H1 (cell line): ENCODE measurements around the gene PCDHB13. TPM values are rescaled to one million over a fixed set of nuclear protein-coding genes. Genes with fewer than 3 reads are reported as not detected.

Source experiments
- CTCF ChIA-PET: fragments of 300-600 bp; sonication (Branson Sonifier 250); formaldehyde crosslinking; loops from one replicate; lab custom pipeline; 2021; ENCODE audit not compliant: partially characterized antibody; lab: Charles Lee
- POLR2A ChIA-PET: fragments of 300-600 bp; sonication (Branson Sonifier 250); formaldehyde crosslinking; loops from one replicate; lab custom pipeline; 2021; ENCODE audit warnings: inconsistent platforms; ENCODE audit not compliant: partially characterized antibody; lab: Charles Lee
- DNase-seq, 2 experiments: peaks; one replicate each; pipeline versions ENCODE4 v3.0.0 to v3.0.0-alpha.2; 2010 to 2022; ENCODE audit warnings: low spot score in 2 of 2, low read depth in 1 of 2, mixed read lengths in 1 of 2
- FAIRE-seq: peaks from 2 replicates; lab custom pipeline; 2011; peaks lifted over from hg19 to GRCh38; lab: Jason Lieb, UNC
- H2AFZ ChIP-seq: 2 replicates; pipeline ENCODE4 v1.8.1; 2012; ENCODE audit warnings: low read length, inconsistent platforms
- H2AK5ac ChIP-seq: 2 replicates; pipeline ENCODE4 v1.6.1; 2013; ENCODE audit warnings: low read depth, low read length
- H2BK120ac ChIP-seq: replicated peaks from 2 replicates; pipeline ENCODE3; 2013; ENCODE audit warnings: low read depth, low read length, inconsistent platforms
- H2BK12ac ChIP-seq: 2 replicates; pipeline ENCODE4 v1.6.1; 2013; ENCODE audit warnings: low read depth, low read length
- H2BK15ac ChIP-seq: 2 replicates; pipeline ENCODE4 v1.6.1; 2013; ENCODE audit warnings: low read length
- H2BK20ac ChIP-seq: 2 replicates; pipeline ENCODE4 v1.6.1; 2013; ENCODE audit warnings: low read length
- H2BK5ac ChIP-seq: 2 replicates; pipeline ENCODE4 v1.6.1; 2013; ENCODE audit warnings: low read depth, low read length
- H3K14ac ChIP-seq: 2 replicates; pipeline ENCODE4 v1.6.1; 2013; ENCODE audit warnings: inconsistent platforms; ENCODE audit not compliant: insufficient read length
- H3K18ac ChIP-seq: 2 replicates; pipeline ENCODE4 v1.6.1; 2013; ENCODE audit warnings: low read length; ENCODE audit errors: extremely low read depth
- H3K23ac ChIP-seq: 2 replicates; pipeline ENCODE4 v1.6.1; 2013; ENCODE audit warnings: inconsistent platforms; ENCODE audit not compliant: insufficient read length
- H3K23me2 ChIP-seq: 2 replicates; pipeline ENCODE4 v1.6.1; 2013; ENCODE audit warnings: low read depth, low read length
- H3K27ac ChIP-seq: 2 replicates; pipeline ENCODE4 v1.6.1; 2011; ENCODE audit warnings: low read depth, low read length, inconsistent platforms
- H3K27me3 ChIP-seq, 4 experiments: replicated peaks in 1 of 4; 1 replicate in 1 of 4; 2 replicates in 3 of 4; pipeline versions ENCODE4 v1.6.1 to v1.8.1; 2011 to 2013; ENCODE audit warnings: low read length in 3 of 4, mild to moderate bottlenecking in 3 of 4, inconsistent platforms in 2 of 4, mixed read lengths in 2 of 4, moderate library complexity in 1 of 4; ENCODE audit not compliant: control insufficient read depth in 3 of 4, insufficient read depth in 3 of 4; ENCODE audit errors: extremely low read depth in 1 of 4
- H3K36me3 ChIP-seq, 4 experiments: 2 replicates each; pipeline versions ENCODE4 v1.6.1 to v1.8.1; 2011 to 2013; ENCODE audit warnings: mild to moderate bottlenecking in 4 of 4, low read length in 3 of 4, moderate library complexity in 2 of 4, control low read depth in 1 of 4, inconsistent platforms in 1 of 4; ENCODE audit not compliant: insufficient read depth in 4 of 4, control insufficient read depth in 2 of 4
- H3K4ac ChIP-seq: replicated peaks from 2 replicates; pipeline ENCODE3; 2013; ENCODE audit warnings: low read length, low read depth, mixed read lengths, inconsistent platforms; ENCODE audit not compliant: insufficient read length
- H3K4me1 ChIP-seq, 4 experiments: replicated peaks in 1 of 4; 1 replicate in 1 of 4; 2 replicates in 3 of 4; pipeline versions ENCODE4 v1.6.1 to v1.8.1; 2011 to 2013; ENCODE audit warnings: low read length in 3 of 4, inconsistent platforms in 2 of 4, mixed read lengths in 1 of 4; ENCODE audit not compliant: insufficient read depth in 4 of 4, control insufficient read depth in 3 of 4
- H3K4me2 ChIP-seq, 2 experiments: 2 replicates each; pipeline versions ENCODE4 v1.6.1 to v1.8.1; 2011 to 2013; ENCODE audit warnings: low read depth in 2 of 2, low read length in 2 of 2, control low read depth in 1 of 2, inconsistent platforms in 1 of 2, mild to moderate bottlenecking in 1 of 2; ENCODE audit not compliant: insufficient read depth in 1 of 2
- H3K4me3 ChIP-seq, 4 experiments: fragments of 200-600, 300-600 bp in 1 of 4; sonication (generic), shearing (Covaris generic), sonication (Bioruptor Twin) in 1 of 4; 2 replicates each; pipeline versions ENCODE4 v1.5.1 to v1.8.1; 2011 to 2016; ENCODE audit warnings: low read length in 4 of 4, low read depth in 3 of 4, control low read depth in 2 of 4, inconsistent platforms in 2 of 4, mild to moderate bottlenecking in 2 of 4, mixed read lengths in 1 of 4, moderate library complexity in 1 of 4; ENCODE audit not compliant: insufficient read depth in 2 of 4; ENCODE audit errors: extremely low read depth in 1 of 4
- H3K56ac ChIP-seq: replicated peaks from 2 replicates; pipeline ENCODE3; 2013; ENCODE audit warnings: low read depth, mild to moderate bottlenecking, mixed read lengths, low read length, inconsistent platforms; ENCODE audit not compliant: insufficient read length
- H3K79me1 ChIP-seq: 2 replicates; pipeline ENCODE4 v1.6.1; 2013; ENCODE audit warnings: low read depth, low read length, control low read depth
- H3K79me2 ChIP-seq, 2 experiments: 2 replicates each; pipeline versions ENCODE4 v1.6.1 to v1.8.1; 2012 to 2013; ENCODE audit warnings: low read length in 2 of 2, mild to moderate bottlenecking in 2 of 2, inconsistent platforms in 1 of 2; ENCODE audit not compliant: insufficient read depth in 2 of 2, control insufficient read depth in 1 of 2
- H3K9ac ChIP-seq, 4 experiments: replicated peaks in 1 of 4; 1 replicate in 1 of 4; 2 replicates in 3 of 4; pipeline versions ENCODE4 v1.6.1 to v1.8.1; 2011 to 2013; ENCODE audit warnings: low read depth in 3 of 4, low read length in 3 of 4, control low read depth in 2 of 4, mild to moderate bottlenecking in 2 of 4, moderate library complexity in 2 of 4, inconsistent platforms in 1 of 4; ENCODE audit errors: extremely low read depth in 1 of 4
- H3K9me3 ChIP-seq, 2 experiments: 2 replicates each; pipeline versions ENCODE4 v1.6.1 to v1.8.1; 2012 to 2013; ENCODE audit warnings: mild to moderate bottlenecking in 2 of 2, moderate library complexity in 2 of 2, control low read depth in 1 of 2, inconsistent platforms in 1 of 2, low read depth in 1 of 2, low read length in 1 of 2, mixed read lengths in 1 of 2; ENCODE audit not compliant: insufficient read depth in 2 of 2
- H4K20me1 ChIP-seq, 2 experiments: replicated peaks in 1 of 2; 2 replicates each; pipeline versions ENCODE3 to v1.8.1; 2011 to 2013; ENCODE audit warnings: inconsistent platforms in 2 of 2, low read length in 2 of 2, mild to moderate bottlenecking in 1 of 2; ENCODE audit not compliant: insufficient read depth in 2 of 2, control insufficient read depth in 1 of 2
- H4K5ac ChIP-seq: 2 replicates; pipeline ENCODE4 v1.6.1; 2013; ENCODE audit warnings: low read length, low read depth, mixed read lengths, inconsistent platforms; ENCODE audit not compliant: insufficient read length
- H4K8ac ChIP-seq: 2 replicates; pipeline ENCODE4 v1.8.0; 2013; ENCODE audit warnings: mild to moderate bottlenecking, moderate library complexity, low read length, inconsistent platforms; ENCODE audit not compliant: insufficient read depth; ENCODE audit errors: extremely low read depth
- H4K91ac ChIP-seq: replicated peaks from 2 replicates; pipeline ENCODE3; 2013; ENCODE audit warnings: low read length, mixed read lengths, inconsistent platforms; ENCODE audit not compliant: insufficient read length
- RAD21 ChIP-seq, 2 experiments: IDR thresholded peaks in 1 of 2; conservative IDR thresholded peaks in 1 of 2; 2 replicates each; pipeline ENCODE4 v1.6.1; 2011; ENCODE audit warnings: low read depth in 2 of 2, low read length in 2 of 2, improper control_type of control experiment in 1 of 2, inconsistent platforms in 1 of 2, mild to moderate bottlenecking in 1 of 2, moderate library complexity in 1 of 2
- YY1 ChIP-seq: IDR thresholded peaks from 2 replicates; pipeline ENCODE4 v1.6.1; 2011; ENCODE audit warnings: low read depth, mild to moderate bottlenecking, low read length
- WGBS, 2 experiments: shearing (Covaris generic) in 1 of 2; methylation state at CpG; one replicate each; pipeline versions ENCODE4 v1.1.6 to v1.1.7; 2013 to 2015; ENCODE audit warnings: low lambda C conversion rate in 2 of 2, mixed read lengths in 2 of 2, inconsistent platforms in 1 of 2, low coverage in 1 of 2, missing lambda C conversion rate in 1 of 2; ENCODE audit not compliant: insufficient replicate concordance in 2 of 2, insufficient coverage in 1 of 2, insufficient read length in 1 of 2; ENCODE audit errors: extremely low coverage in 1 of 2, missing lambda C conversion rate in 1 of 2; 5-methylcytosine and 5-hydroxymethylcytosine counted together
- polyA plus RNA-seq, 7 experiments: library from polyadenylated mRNA; depleted of rRNA in 3 of 7; stranded (reverse) in 5 of 7; unstranded in 2 of 7; fragments of >200 nt in 5 of 7; fragments of 200-250 nt in 2 of 7; gene quantifications; 1 replicate in 5 of 7; 2 replicates in 1 of 7; 4 replicates in 1 of 7; pipeline versions ENCODE4 v1.2.1 to v1.2.3, GENCODE V29; 2011 to 2013; ENCODE audit warnings: missing spikeins in 2 of 7, mixed read lengths in 2 of 7
- total RNA-seq: library from RNA; stranded (reverse); fragmentation: NEBNext Ultra II Directional; extraction: Animal tissue kit (Norgen Biotek cat#: 25700); gene quantifications from 2 replicates; pipeline ENCODE4 v1.2.1, GENCODE V29; 2021
- TF ChIP-seq, protein P1 (sequence below), 3 experiments: IDR thresholded peaks; 1 replicate in 2 of 3; 2 replicates in 1 of 3; pipeline versions ENCODE4 v1.5.1 to v1.6.1; 2011; ENCODE audit warnings: low read length in 3 of 3, mild to moderate bottlenecking in 3 of 3, inconsistent platforms in 2 of 3, low read depth in 1 of 3, moderate library complexity in 1 of 3; ENCODE audit not compliant: insufficient read depth in 1 of 3; ENCODE audit errors: control extremely low read depth in 1 of 3
- TF ChIP-seq, protein P2 (sequence below): IDR thresholded peaks from 2 replicates; pipeline ENCODE4 v1.6.1; 2011; ENCODE audit warnings: low read length, improper control_type of control experiment

Gene PCDHB13
- total and polyA plus RNA-seq, 2 of the 8 experiments (the other 6 are each of a cell fraction or from before 2014, with no cell fraction given): 1.1 to 1.4 TPM

DNA sequence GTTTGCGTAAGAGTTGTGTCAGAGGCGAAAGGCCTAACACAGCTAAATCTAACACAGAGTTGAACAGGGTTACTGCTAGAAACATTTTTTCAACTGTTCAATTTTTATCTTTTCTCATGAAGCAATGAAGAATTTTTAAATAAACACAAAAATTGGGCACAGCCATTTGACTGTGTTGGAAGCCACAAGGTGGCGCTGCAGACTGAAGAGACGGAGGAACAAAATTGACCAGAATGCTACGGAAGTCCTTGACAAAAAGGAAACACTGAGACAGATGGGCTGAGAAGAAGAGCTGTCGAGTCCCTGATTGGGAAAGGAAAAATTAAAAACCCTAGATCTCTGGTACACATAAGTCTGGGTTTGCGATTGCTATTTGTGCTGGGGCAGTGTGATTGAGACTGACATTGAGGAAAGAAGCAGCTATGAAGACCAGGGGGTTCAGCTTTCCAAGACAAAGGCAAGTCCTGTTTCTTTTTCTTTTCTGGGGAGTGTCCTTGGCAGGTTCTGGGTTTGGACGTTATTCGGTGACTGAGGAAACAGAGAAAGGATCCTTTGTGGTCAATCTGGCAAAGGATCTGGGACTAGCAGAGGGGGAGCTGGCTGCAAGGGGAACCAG lies 26.7 kb upstream of the PCDHB13 start, which contains the start of gene PCDHB9:
PCDHB9 (plus strand) TSS at position 265 of the 616 bp plus-strand sequence; CDS start at position 423, 158 bp downstream.
- peak; percentile 90 for FAIRE-seq
- TF ChIP-seq, protein P1, sequence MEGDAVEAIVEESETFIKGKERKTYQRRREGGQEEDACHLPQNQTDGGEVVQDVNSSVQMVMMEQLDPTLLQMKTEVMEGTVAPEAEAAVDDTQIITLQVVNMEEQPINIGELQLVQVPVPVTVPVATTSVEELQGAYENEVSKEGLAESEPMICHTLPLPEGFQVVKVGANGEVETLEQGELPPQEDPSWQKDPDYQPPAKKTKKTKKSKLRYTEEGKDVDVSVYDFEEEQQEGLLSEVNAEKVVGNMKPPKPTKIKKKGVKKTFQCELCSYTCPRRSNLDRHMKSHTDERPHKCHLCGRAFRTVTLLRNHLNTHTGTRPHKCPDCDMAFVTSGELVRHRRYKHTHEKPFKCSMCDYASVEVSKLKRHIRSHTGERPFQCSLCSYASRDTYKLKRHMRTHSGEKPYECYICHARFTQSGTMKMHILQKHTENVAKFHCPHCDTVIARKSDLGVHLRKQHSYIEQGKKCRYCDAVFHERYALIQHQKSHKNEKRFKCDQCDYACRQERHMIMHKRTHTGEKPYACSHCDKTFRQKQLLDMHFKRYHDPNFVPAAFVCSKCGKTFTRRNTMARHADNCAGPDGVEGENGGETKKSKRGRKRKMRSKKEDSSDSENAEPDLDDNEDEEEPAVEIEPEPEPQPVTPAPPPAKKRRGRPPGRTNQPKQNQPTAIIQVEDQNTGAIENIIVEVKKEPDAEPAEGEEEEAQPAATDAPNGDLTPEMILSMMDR (IDR thresholded peaks at IDR 0.05; ENCODE audit: control extremely low read depth in 1 of 3, insufficient read depth in 1 of 3, low read depth in 1 of 3, low read length in 3 of 3): peak; percentile 53 to 83 (median 81)
- TF ChIP-seq YY1 (peak; percentile 43; the same call in 1 of the 2 replicates), RAD21 (IDR thresholded peaks at IDR 0.05 in 1 of 2, conservative IDR thresholded peaks at IDR 0.05 in 1 of 2; ENCODE audit: low read depth in 2 of 2, low read length in 2 of 2) (peak; percentile 52 to 61)
- TF ChIP-seq, protein P2, sequence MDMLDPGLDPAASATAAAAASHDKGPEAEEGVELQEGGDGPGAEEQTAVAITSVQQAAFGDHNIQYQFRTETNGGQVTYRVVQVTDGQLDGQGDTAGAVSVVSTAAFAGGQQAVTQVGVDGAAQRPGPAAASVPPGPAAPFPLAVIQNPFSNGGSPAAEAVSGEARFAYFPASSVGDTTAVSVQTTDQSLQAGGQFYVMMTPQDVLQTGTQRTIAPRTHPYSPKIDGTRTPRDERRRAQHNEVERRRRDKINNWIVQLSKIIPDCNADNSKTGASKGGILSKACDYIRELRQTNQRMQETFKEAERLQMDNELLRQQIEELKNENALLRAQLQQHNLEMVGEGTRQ: no peak
- H2AFZ ChIP-seq: peak within 1 kb of the TSS; percentile 98

More for the DNA sequence above, 26.7 kb upstream of the PCDHB13 start, which contains the start of gene PCDHB9:
- peaks cover 0 to 3% of the 10 kb centered on the region in 2 experiments; a peak in 1 of 4 replicates for H3K9me3 ChIP-seq
- ChIA-PET CTCF (interaction anchor here (0.6 to 3.8 kb wide), 63 partner anchors 8 to 380 kb away, joined by 3 to 39 read pairs (median 4); partner anchors contain the start of genes PCDHB11, PCDHB12, PCDHB14 and PCDHB15), POLR2A (interaction anchor here (0.7 kb wide), 1 partner anchor 8 kb away, joined by 3 read pairs; no protein-coding TSS in a partner anchor)
- H3K4me3 ChIP-seq: peak within 1 kb of the TSS in 2 of 4 experiments; percentile 11 to 27; a peak in 1 of 8 replicates
- no peak within 1 kb of the TSS for H3K56ac ChIP-seq
- no peak within 1 kb of the TSS for H4K5ac ChIP-seq
- peak within 1 kb of the TSS in 1 of 4 experiments; percentile 45; a peak in 1 of 7 replicates for H3K9ac ChIP-seq
- H3K18ac ChIP-seq: no peak within 1 kb of the TSS
- H3K79me1 ChIP-seq: no peaks in the 10 kb centered on the region
- H2BK12ac ChIP-seq: no peak within 1 kb of the TSS
- H3K14ac ChIP-seq: no peak within 1 kb of the TSS
- no peak within 1 kb of the TSS for H3K4ac ChIP-seq
- H3K23me2 ChIP-seq: no peaks in the 10 kb centered on the region
- no peak within 1 kb of the TSS for H3K27ac ChIP-seq
- H3K36me3 ChIP-seq: no peaks in the 10 kb centered on the region
- H2BK5ac ChIP-seq: no peak within 1 kb of the TSS
- no peak within 1 kb of the TSS for H4K8ac ChIP-seq
- DNase-seq: peak in 1 of 2 experiments; percentile 80
- H4K91ac ChIP-seq: no peak within 1 kb of the TSS
- no peaks in the 10 kb centered on the region for H4K20me1 ChIP-seq
- H2BK120ac ChIP-seq: no peak within 1 kb of the TSS
- H3K27me3 ChIP-seq: no peaks in the 10 kb centered on the region
- H2BK20ac ChIP-seq: no peak within 1 kb of the TSS
- no peak within 1 kb of the TSS for H3K23ac ChIP-seq
- no peak within 1 kb of the TSS for H2AK5ac ChIP-seq
- 0 out of 7 replicates have a peak, but pooled peaks cover 0 to 2% (median 0%) of the 10 kb centered on the region in 4 experiments for H3K4me1 ChIP-seq
- no peak within 1 kb of the TSS for H2BK15ac ChIP-seq
- H3K79me2 ChIP-seq: no peaks in the 10 kb centered on the region
- H3K4me2 ChIP-seq: peak within 1 kb of the TSS in 1 of 2 experiments; percentile 30; a peak in 2 of 4 replicates
- 37% methylated on average over 7 of the region's 9 CpGs; no CpG with 5 or more reads in 1 of the 2 experiments for WGBS, 2 experiments
